Keratinocyte (primary cell): ENCODE data around the gene CEACAM5. TPM values are rescaled to one million over a fixed set of nuclear protein-coding genes. Genes with fewer than 3 reads are reported as not detected.

Experiments used
- DNase-seq: peaks from one replicate; pipeline ENCODE4 v3.0.0-alpha.2; 2011; ENCODE audit warnings: low read depth, missing footprints, low spot score
- FAIRE-seq: peaks from 2 replicates; lab custom pipeline; 2011; peaks lifted over from hg19 to GRCh38; lab: Jason Lieb, UNC
- H2AFZ ChIP-seq: 2 replicates; pipeline ENCODE4 v1.6.0; 2012; ENCODE audit warnings: low read length, control low read depth, inconsistent platforms; ENCODE audit not compliant: control insufficient read depth
- H3K27ac ChIP-seq: 2 replicates; pipeline ENCODE4 v1.5.1; 2011; ENCODE audit warnings: low read length; ENCODE audit not compliant: control insufficient read depth, insufficient read depth
- H3K27me3 ChIP-seq: 3 replicates; pipeline ENCODE4 v1.6.0; 2011; ENCODE audit warnings: low read length; ENCODE audit not compliant: control insufficient read depth, insufficient read depth; ENCODE audit errors: extremely low read depth
- H3K36me3 ChIP-seq, 2 experiments: 2 replicates in 1 of 2; 3 replicates in 1 of 2; pipeline ENCODE4 v1.5.1; 2011; ENCODE audit warnings: low read length in 2 of 2, mild to moderate bottlenecking in 1 of 2; ENCODE audit not compliant: control insufficient read depth in 2 of 2, insufficient read depth in 2 of 2; ENCODE audit errors: extremely low read depth in 1 of 2
- H3K4me1 ChIP-seq: 3 replicates; pipeline ENCODE4 v1.5.1; 2011; ENCODE audit warnings: low read length; ENCODE audit not compliant: control insufficient read depth, insufficient read depth; ENCODE audit errors: extremely low read depth
- H3K4me2 ChIP-seq: 3 replicates; pipeline ENCODE4 v1.6.0; 2011; ENCODE audit warnings: low read depth, low read length; ENCODE audit not compliant: control insufficient read depth, insufficient read depth; ENCODE audit errors: extremely low read depth
- H3K4me3 ChIP-seq, 3 experiments: fragments of 200-600 bp in 1 of 3; sonication (generic) in 1 of 3; 2 replicates in 2 of 3; 3 replicates in 1 of 3; pipeline ENCODE4 v1.5.1; 2011 to 2016; ENCODE audit warnings: low read length in 3 of 3, mild to moderate bottlenecking in 3 of 3, control low read depth in 2 of 3, inconsistent platforms in 1 of 3, low read depth in 1 of 3, mixed read lengths in 1 of 3, mixed run types in 1 of 3, moderate library complexity in 1 of 3; ENCODE audit not compliant: control insufficient read depth in 2 of 3, insufficient read depth in 2 of 3; ENCODE audit errors: extremely low read depth in 1 of 3
- H3K79me2 ChIP-seq: 2 replicates; pipeline ENCODE4 v1.6.0; 2012; ENCODE audit warnings: low read length; ENCODE audit not compliant: control insufficient read depth, insufficient read depth
- H3K9ac ChIP-seq: 3 replicates; pipeline ENCODE4 v1.6.0; 2011; ENCODE audit warnings: low read length; ENCODE audit not compliant: control insufficient read depth, insufficient read depth; ENCODE audit errors: extremely low read depth
- H3K9me1 ChIP-seq: 3 replicates; pipeline ENCODE4 v1.6.0; 2011; ENCODE audit warnings: low read length; ENCODE audit not compliant: control insufficient read depth, insufficient read depth; ENCODE audit errors: extremely low read depth
- H3K9me3 ChIP-seq: 2 replicates; pipeline ENCODE4 v1.5.1; 2012; ENCODE audit warnings: low read depth, low read length; ENCODE audit not compliant: control insufficient read depth
- H4K20me1 ChIP-seq: 3 replicates; pipeline ENCODE4 v1.6.0; 2011; ENCODE audit warnings: low read length; ENCODE audit not compliant: control insufficient read depth, insufficient read depth; ENCODE audit errors: extremely low read depth
- EZH2 ChIP-seq: IDR thresholded peaks from one replicate; pipeline ENCODE4 v1.6.1; 2012; ENCODE audit warnings: inconsistent platforms, mild to moderate bottlenecking, low read length, moderate library complexity
- dilution Hi-C: fragments of 300-500 bp; cut with MboI; formaldehyde crosslinking; loops from one replicate; pipeline ENCODE4 v1.7.0; 2020; ENCODE audit warnings: low sequenced_read_pairs; ENCODE audit not compliant: extremely low pct_ligation_motif_present
- polyA plus RNA-seq, 5 experiments: library from polyadenylated mRNA; depleted of rRNA in 3 of 5; stranded (reverse) in 3 of 5; stranded (forward) in 1 of 5; unstranded in 1 of 5; fragments of >200 nt; gene quantifications; 1 replicate in 1 of 5; 2 replicates in 3 of 5; 3 replicates in 1 of 5; pipeline versions ENCODE4 v1.2.1 to v1.2.3, GENCODE V29; 2011 to 2012; ENCODE audit warnings: missing spikeins in 2 of 5, low read depth in 1 of 5, low replicate concordance in 1 of 5
- TF ChIP-seq, protein P1 (sequence below), 3 experiments: IDR thresholded peaks in 1 of 3; conservative IDR thresholded peaks in 1 of 3; optimal IDR thresholded peaks in 1 of 3; 2 replicates in 2 of 3; 3 replicates in 1 of 3; pipeline versions ENCODE3 to v1.5.1; 2011; ENCODE audit warnings: low read length in 3 of 3, mild to moderate bottlenecking in 3 of 3, moderate library complexity in 2 of 3, control low read depth in 1 of 3, inconsistent platforms in 1 of 3; ENCODE audit not compliant: insufficient read depth in 2 of 3; ENCODE audit errors: extremely low read depth in 1 of 3

Gene CEACAM5
- polyA plus RNA-seq, 1 donor (not counting 4 experiments of a cell fraction or from before 2014, with no cell fraction given) = not detected

DNA sequence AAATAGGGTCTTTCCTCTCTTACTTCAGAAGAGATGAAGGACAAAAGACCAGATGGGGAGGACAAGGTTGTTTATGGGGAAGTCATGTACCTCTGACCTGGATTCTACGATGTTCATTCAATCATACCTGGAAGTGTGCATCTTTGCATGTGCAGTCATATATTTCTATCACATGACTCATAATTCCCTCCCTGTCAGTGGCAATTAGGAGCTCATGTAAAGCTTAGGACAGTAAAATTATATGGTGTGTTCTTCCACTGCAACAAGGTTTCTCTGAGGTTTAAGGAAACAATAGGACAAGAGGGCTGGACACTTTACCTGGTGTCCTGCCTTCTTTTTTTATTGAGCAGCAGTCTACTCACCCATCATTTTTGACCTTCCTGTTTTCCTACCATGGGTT lies 40.1 kb upstream of the CEACAM5 start:
- dilution Hi-C loops = no loop called here
- no peak overlapping the region for H2AFZ ChIP-seq
- no peak overlapping the region for H3K27ac ChIP-seq
- DNase-seq (no peak), FAIRE-seq (no peak)
- peaks cover 2% of the 10 kb centered on the region for H3K9me3 ChIP-seq
- no peak overlapping the region for H3K4me2 ChIP-seq
- H3K4me3 ChIP-seq = no peak overlapping the region
- H3K4me1 ChIP-seq = no peaks in the 10 kb centered on the region
- H3K36me3 ChIP-seq = no peaks in the 10 kb centered on the region
- no peaks in the 10 kb centered on the region for H4K20me1 ChIP-seq
- no peak overlapping the region for H3K9ac ChIP-seq
- H3K27me3 ChIP-seq = no peaks in the 10 kb centered on the region
- no peaks in the 10 kb centered on the region for H3K79me2 ChIP-seq
- H3K9me1 ChIP-seq = no peaks in the 10 kb centered on the region
- TF ChIP-seq EZH2 = no peak
- TF ChIP-seq, protein P1, sequence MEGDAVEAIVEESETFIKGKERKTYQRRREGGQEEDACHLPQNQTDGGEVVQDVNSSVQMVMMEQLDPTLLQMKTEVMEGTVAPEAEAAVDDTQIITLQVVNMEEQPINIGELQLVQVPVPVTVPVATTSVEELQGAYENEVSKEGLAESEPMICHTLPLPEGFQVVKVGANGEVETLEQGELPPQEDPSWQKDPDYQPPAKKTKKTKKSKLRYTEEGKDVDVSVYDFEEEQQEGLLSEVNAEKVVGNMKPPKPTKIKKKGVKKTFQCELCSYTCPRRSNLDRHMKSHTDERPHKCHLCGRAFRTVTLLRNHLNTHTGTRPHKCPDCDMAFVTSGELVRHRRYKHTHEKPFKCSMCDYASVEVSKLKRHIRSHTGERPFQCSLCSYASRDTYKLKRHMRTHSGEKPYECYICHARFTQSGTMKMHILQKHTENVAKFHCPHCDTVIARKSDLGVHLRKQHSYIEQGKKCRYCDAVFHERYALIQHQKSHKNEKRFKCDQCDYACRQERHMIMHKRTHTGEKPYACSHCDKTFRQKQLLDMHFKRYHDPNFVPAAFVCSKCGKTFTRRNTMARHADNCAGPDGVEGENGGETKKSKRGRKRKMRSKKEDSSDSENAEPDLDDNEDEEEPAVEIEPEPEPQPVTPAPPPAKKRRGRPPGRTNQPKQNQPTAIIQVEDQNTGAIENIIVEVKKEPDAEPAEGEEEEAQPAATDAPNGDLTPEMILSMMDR (optimal IDR thresholded peaks at IDR 0.05 in 1 of 3, IDR thresholded peaks at IDR 0.05 in 1 of 3, conservative IDR thresholded peaks at IDR 0.05 in 1 of 3; ENCODE audit: extremely low read depth in 1 of 3, insufficient read depth in 2 of 3, low read length in 3 of 3) = no peak

DNA sequence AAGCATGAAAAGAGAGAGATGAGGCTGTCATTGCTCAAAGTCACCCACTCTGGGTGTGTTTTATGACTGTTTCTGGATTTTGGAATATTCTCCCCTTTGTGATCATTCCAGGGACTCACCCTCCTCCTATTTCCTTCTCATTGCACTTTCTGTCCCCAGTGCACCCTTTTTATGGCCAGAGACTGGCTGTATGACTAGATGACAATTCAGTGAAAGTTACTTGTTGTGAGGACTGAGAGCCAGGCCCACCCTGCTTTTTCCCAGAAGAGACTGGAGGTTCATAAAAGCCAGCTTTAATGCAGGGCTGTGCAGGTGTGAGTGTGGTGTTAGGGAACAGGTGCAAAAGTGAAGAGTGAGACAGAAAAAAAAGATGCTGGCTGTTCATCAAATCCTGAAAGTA lies 37.7 kb upstream of the CEACAM5 start:
- Histone ChIP-seq H3K9ac (no peak overlapping the region), H4K20me1 (no peaks in the 10 kb centered on the region), H3K4me1 (no peaks in the 10 kb centered on the region), H3K36me3 (no peaks in the 10 kb centered on the region), H3K9me1 (no peaks in the 10 kb centered on the region), H3K4me3 (no peak overlapping the region), H3K27ac (no peak overlapping the region), H2AFZ (no peak overlapping the region), H3K27me3 (no peaks in the 10 kb centered on the region), H3K79me2 (no peaks in the 10 kb centered on the region), H3K4me2 (no peak overlapping the region), H3K9me3 (peaks cover 2% of the 10 kb centered on the region)
- dilution Hi-C loops = no loop called here
- TF ChIP-seq, protein P1 (optimal IDR thresholded peaks at IDR 0.05 in 1 of 3, IDR thresholded peaks at IDR 0.05 in 1 of 3, conservative IDR thresholded peaks at IDR 0.05 in 1 of 3; ENCODE audit: extremely low read depth in 1 of 3, insufficient read depth in 2 of 3, low read length in 3 of 3) = no peak
- no peak for TF ChIP-seq EZH2
- DNase-seq (no peak), FAIRE-seq (no peak)
